ENCODE results near the gene SLC17A6.

The SLC17A6 gene

GRCh38 chr11:22340701-22341587, 2.8 kb downstream of the SLC17A6 start:
- no peak for ATAC-seq
- TF ChIP-seq CSRNP3 (CRISPR knock-in tag; IDR thresholded peaks at IDR 0.05) = no peak
- TF ChIP-seq ZNF70 (CRISPR knock-in tag; IDR thresholded peaks at IDR 0.05) = no peak
- TF ChIP-seq ISL1 (CRISPR knock-in tag; IDR thresholded peaks at IDR 0.05) = no peak
- TF ChIP-seq SNAI2 (CRISPR knock-in tag; IDR thresholded peaks at IDR 0.05) = no peak
- TF ChIP-seq PPARA (CRISPR knock-in tag; IDR thresholded peaks at IDR 0.05; ENCODE audit: borderline replicate concordance) = no peak
- no peak for TF ChIP-seq OSR1 (CRISPR knock-in tag; IDR thresholded peaks at IDR 0.05)
- no peak for TF ChIP-seq TCF4 (CRISPR knock-in tag; IDR thresholded peaks at IDR 0.05; ENCODE audit: borderline replicate concordance)
- TF ChIP-seq ZFP3 (CRISPR knock-in tag; IDR thresholded peaks at IDR 0.05) = no peak
- TF ChIP-seq ZNF565 (CRISPR knock-in tag; conservative IDR thresholded peaks at IDR 0.05; ENCODE audit: low read depth) = no peak

GRCh38 chr11:22341588-22341931, 3.4 kb downstream of the SLC17A6 start:
- TF ChIP-seq TSHZ2 (CRISPR knock-in tag; IDR thresholded peaks at IDR 0.05) = no peak
- TF ChIP-seq PATZ1 (CRISPR knock-in tag; IDR thresholded peaks at IDR 0.05; ENCODE audit: borderline replicate concordance) = no peak
- TF ChIP-seq CREB5 (CRISPR knock-in tag; IDR thresholded peaks at IDR 0.05; ENCODE audit: low read depth) = no peak
- no peak for TF ChIP-seq PPARA (CRISPR knock-in tag; IDR thresholded peaks at IDR 0.05; ENCODE audit: borderline replicate concordance)
- ATAC-seq = no peak

GRCh38 chr11:22342211-22343031, 4.2 kb downstream of the SLC17A6 start:
- no peak for ATAC-seq
- no peak for TF ChIP-seq OSR1 (CRISPR knock-in tag; IDR thresholded peaks at IDR 0.05)
- TF ChIP-seq SNAI2 (CRISPR knock-in tag; IDR thresholded peaks at IDR 0.05) = no peak
- no peak for TF ChIP-seq ZFP3 (CRISPR knock-in tag; IDR thresholded peaks at IDR 0.05)
- TF ChIP-seq ARNTL (CRISPR knock-in tag; IDR thresholded peaks at IDR 0.05; ENCODE audit: borderline replicate concordance, low read depth) = no peak
- TF ChIP-seq ESRRG (CRISPR knock-in tag; IDR thresholded peaks at IDR 0.05) = no peak
- TF ChIP-seq BACH2 (CRISPR knock-in tag; IDR thresholded peaks at IDR 0.05; ENCODE audit: borderline replicate concordance) = no peak
- no peak for TF ChIP-seq POU6F1 (CRISPR knock-in tag; IDR thresholded peaks at IDR 0.05; ENCODE audit: borderline replicate concordance, low read depth)
- TF ChIP-seq ZNF8 (CRISPR knock-in tag; IDR thresholded peaks at IDR 0.05) = no peak
- TF ChIP-seq PPARA (CRISPR knock-in tag; IDR thresholded peaks at IDR 0.05; ENCODE audit: borderline replicate concordance) = no peak
- no peak for TF ChIP-seq ISL1 (CRISPR knock-in tag; IDR thresholded peaks at IDR 0.05)
- no peak for TF ChIP-seq TSHZ2 (CRISPR knock-in tag; IDR thresholded peaks at IDR 0.05)
- TF ChIP-seq ZNF565 (CRISPR knock-in tag; conservative IDR thresholded peaks at IDR 0.05; ENCODE audit: low read depth) = no peak
- no peak for TF ChIP-seq TOX (CRISPR knock-in tag; IDR thresholded peaks at IDR 0.05; ENCODE audit: borderline replicate concordance)
- TF ChIP-seq TCF4 (CRISPR knock-in tag; IDR thresholded peaks at IDR 0.05; ENCODE audit: borderline replicate concordance) = no peak
- TF ChIP-seq RARB (CRISPR knock-in tag; IDR thresholded peaks at IDR 0.05) = no peak
- no peak for TF ChIP-seq ZFP30 (CRISPR knock-in tag; IDR thresholded peaks at IDR 0.05)
- no peak for TF ChIP-seq CSRNP3 (CRISPR knock-in tag; IDR thresholded peaks at IDR 0.05)
